Chondrocyte (in vitro differentiated cells): Measurements from ENCODE around the gene CFAP97D2. TPM values are rescaled to one million over a fixed set of nuclear protein-coding genes. Genes with fewer than 3 reads are reported as not detected.
"Not testable (repeated sequence)": the region's sequence is repeated elsewhere in the genome, so short reads cannot be mapped to it uniquely, and the experiment has no call there.

Source experiments
- DNase-seq: peaks from one replicate; pipeline ENCODE4 v3.0.0; 2021; ENCODE audit warnings: mixed read lengths, low spot score
- H3K27ac Mint-ChIP-seq: one replicate; pipeline ENCODE4 v1.8.0; 2021; ENCODE audit warnings: mild to moderate bottlenecking, moderate library complexity, mixed read lengths; ENCODE audit not compliant: unreplicated experiment
- H3K27me3 Mint-ChIP-seq: 2 replicates; pipeline ENCODE4 v1.8.0; 2021; ENCODE audit warnings: low read depth, mixed read lengths
- H3K36me3 Mint-ChIP-seq: 2 replicates; pipeline ENCODE4 v1.8.0; 2021; ENCODE audit warnings: low read depth, mixed read lengths
- H3K4me1 Mint-ChIP-seq: 2 replicates; pipeline ENCODE4 v1.8.0; 2021; ENCODE audit warnings: low read depth, mild to moderate bottlenecking, mixed read lengths
- H3K4me3 Mint-ChIP-seq: one replicate; pipeline ENCODE4 v1.8.0; 2021; ENCODE audit warnings: mild to moderate bottlenecking, moderate library complexity, mixed read lengths; ENCODE audit not compliant: unreplicated experiment
- H3K9me3 Mint-ChIP-seq: 2 replicates; pipeline ENCODE4 v1.8.0; 2021; ENCODE audit warnings: low read depth, mixed read lengths
- total RNA-seq: library from RNA; stranded (reverse); gene quantifications from 3 replicates; pipeline ENCODE4 v1.2.1, GENCODE V29; 2021
- TF ChIP-seq, protein P1 (sequence below): fragments of 200-600 bp; sonication (generic); IDR thresholded peaks from 2 replicates; pipeline ENCODE4 v1.5.0; 2021; ENCODE audit warnings: antibody characterized with exemption, mild to moderate bottlenecking, moderate library complexity

The CFAP97D2 gene
- total RNA-seq, 1 donor from 2014 or later, result not detected

DNA sequence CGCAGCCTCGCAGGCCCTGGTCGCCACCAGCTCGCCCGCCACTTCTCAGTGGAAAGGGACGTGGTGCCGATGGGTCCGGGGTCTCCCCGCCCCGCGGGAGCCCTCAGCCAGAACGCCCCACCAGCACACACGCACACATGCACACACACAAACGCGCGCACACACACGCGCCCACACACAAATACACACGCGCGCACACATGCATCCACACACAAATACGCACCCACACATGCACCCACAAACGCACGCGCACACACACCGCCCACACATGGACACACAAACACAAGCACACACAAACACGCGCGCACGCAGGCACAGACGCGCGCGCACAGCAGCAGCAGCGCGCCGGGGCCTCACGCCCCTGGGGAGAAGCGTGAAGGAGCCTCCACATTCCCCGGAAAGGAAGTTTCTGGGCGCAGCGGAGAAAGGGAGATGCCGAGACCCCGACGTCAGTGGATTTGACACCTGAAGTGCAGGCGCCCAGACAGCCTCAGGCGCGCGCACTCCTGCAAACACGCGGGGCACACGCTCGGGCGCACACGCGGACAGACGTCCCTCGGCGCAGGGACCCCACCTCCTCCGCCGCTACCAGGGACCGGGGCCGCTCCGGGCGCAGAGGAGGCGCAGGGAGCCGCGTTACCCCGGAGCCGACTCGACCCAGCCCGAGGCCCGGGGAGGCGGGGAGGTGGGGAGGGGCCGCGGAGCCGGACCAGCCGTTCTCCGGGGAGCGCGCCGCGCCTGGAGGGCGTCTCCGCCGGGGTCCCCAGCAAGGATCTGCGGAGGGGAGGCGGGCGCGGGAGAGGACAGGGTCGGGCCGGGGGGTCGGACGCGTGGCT, 47.3 kb upstream of the CFAP97D2 start:
- Mint-ChIP-seq H3K27ac (peak overlapping the region; percentile 98), H3K36me3 (no peaks in the 10 kb centered on the region), H3K4me3 (peak overlapping the region; percentile 94), H3K9me3 (no peaks in the 10 kb centered on the region), H3K4me1 (peaks cover 52% of the 10 kb centered on the region), H3K27me3 (no peaks in the 10 kb centered on the region)
- peak; percentile 92 for DNase-seq
- TF ChIP-seq, protein P1, sequence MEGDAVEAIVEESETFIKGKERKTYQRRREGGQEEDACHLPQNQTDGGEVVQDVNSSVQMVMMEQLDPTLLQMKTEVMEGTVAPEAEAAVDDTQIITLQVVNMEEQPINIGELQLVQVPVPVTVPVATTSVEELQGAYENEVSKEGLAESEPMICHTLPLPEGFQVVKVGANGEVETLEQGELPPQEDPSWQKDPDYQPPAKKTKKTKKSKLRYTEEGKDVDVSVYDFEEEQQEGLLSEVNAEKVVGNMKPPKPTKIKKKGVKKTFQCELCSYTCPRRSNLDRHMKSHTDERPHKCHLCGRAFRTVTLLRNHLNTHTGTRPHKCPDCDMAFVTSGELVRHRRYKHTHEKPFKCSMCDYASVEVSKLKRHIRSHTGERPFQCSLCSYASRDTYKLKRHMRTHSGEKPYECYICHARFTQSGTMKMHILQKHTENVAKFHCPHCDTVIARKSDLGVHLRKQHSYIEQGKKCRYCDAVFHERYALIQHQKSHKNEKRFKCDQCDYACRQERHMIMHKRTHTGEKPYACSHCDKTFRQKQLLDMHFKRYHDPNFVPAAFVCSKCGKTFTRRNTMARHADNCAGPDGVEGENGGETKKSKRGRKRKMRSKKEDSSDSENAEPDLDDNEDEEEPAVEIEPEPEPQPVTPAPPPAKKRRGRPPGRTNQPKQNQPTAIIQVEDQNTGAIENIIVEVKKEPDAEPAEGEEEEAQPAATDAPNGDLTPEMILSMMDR, result no peak

DNA sequence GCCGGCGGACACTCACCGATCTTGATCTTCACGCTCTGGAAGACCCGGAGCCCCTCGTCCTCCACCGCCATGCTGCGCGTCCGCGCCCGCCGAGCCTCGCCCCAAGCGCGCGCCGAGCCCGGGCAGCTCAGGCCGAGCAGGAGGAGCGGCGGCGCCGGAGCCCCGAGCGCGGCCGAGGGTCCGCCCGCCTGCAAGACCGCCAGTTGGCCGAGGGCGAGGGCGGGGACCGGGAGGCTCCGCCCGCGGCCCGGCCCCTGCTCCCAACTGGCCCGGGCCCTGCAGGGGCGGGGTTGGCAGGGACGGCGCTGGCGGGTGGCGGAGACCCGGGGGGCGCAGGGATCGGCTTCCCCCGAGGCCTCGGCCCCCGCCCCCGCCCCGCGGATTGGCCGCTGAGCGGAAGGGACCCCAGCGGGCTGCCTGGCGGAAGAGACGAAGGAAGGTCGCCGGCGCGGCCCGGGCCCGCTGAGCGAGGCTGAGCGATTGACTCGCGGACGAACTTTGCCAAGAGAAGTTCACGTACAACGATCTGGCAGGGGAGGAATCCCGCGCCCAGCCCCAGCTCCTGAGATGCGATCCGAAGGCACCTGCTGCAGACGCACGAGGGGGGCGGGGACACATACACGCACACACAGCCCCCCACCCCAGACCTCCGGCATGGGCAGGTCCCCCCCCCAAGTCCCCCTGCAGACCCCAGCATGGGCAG, 46.5 kb upstream of the CFAP97D2 start, which contains the start of gene RASA3:
Gene RASA3 (minus strand): TSS at position 205 of the 703 bp plus-strand sequence. CDS start 134 bp downstream, at position 71.
- H3K27ac Mint-ChIP-seq, result peak within 1 kb of the TSS; percentile 98
- TF ChIP-seq, protein P1, result no peak
- no peaks in the 10 kb centered on the region for H3K9me3 Mint-ChIP-seq
- no peaks in the 10 kb centered on the region for H3K27me3 Mint-ChIP-seq
- no peaks in the 10 kb centered on the region for H3K36me3 Mint-ChIP-seq
- DNase-seq, result peak; percentile 75
- peak within 1 kb of the TSS; percentile 94 for H3K4me3 Mint-ChIP-seq
- H3K4me1 Mint-ChIP-seq, result peaks cover 44% of the 10 kb centered on the region

DNA sequence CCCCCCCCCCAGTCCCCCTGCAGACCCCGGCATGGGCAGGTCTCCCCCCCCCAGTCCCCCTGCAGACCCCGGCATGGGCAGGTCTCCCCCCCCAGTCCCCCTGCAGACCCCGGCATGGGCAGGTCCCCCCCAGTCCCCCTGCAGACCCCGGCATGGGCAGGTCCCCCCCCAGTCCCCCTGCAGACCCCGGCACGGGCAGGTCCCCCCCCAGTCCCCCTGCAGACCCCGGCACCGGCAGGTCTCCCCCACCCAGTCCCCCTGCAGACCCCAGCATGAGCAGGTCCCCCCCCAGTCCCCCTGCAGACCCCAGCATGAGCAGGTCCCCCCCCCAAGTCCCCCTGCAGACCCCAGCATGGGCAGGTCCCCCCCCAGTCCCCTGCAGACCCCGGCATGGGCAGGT, 45.9 kb upstream of the CFAP97D2 start:
- H3K4me1 Mint-ChIP-seq, result peaks cover 39% of the 10 kb centered on the region
- H3K27me3 Mint-ChIP-seq, H3K9me3 Mint-ChIP-seq, H3K36me3 Mint-ChIP-seq, H3K27ac Mint-ChIP-seq, H3K4me3 Mint-ChIP-seq: not testable (repeated sequence)
- peak; percentile 2 for DNase-seq

DNA sequence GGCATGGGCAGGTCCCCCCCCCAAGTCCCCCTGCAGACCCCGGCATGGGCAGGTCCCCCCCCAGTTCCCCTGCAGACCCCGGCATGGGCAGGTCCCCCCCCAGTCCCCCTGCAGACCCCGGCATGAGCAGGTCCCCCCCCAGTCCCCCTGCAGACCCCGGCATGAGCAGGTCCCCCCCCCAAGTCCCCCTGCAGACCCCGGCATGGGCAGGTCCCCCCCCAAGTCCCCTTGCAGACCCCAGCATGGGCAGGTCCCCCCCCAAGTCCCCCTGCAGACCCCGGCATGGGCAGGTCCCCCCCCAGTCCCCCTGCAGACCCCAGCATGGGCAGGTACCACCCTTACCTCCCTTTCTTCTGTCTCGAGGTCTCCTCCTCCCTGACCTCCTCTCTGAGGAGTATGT, 45.5 kb upstream of the CFAP97D2 start:
- H3K27me3 Mint-ChIP-seq, H3K27ac Mint-ChIP-seq, H3K36me3 Mint-ChIP-seq, H3K9me3 Mint-ChIP-seq: not testable (repeated sequence)
- Mint-ChIP-seq H3K4me3 (peak overlapping the region; percentile 51), H3K4me1 (peaks cover 34% of the 10 kb centered on the region)
- DNase-seq, result peak; percentile 4

DNA sequence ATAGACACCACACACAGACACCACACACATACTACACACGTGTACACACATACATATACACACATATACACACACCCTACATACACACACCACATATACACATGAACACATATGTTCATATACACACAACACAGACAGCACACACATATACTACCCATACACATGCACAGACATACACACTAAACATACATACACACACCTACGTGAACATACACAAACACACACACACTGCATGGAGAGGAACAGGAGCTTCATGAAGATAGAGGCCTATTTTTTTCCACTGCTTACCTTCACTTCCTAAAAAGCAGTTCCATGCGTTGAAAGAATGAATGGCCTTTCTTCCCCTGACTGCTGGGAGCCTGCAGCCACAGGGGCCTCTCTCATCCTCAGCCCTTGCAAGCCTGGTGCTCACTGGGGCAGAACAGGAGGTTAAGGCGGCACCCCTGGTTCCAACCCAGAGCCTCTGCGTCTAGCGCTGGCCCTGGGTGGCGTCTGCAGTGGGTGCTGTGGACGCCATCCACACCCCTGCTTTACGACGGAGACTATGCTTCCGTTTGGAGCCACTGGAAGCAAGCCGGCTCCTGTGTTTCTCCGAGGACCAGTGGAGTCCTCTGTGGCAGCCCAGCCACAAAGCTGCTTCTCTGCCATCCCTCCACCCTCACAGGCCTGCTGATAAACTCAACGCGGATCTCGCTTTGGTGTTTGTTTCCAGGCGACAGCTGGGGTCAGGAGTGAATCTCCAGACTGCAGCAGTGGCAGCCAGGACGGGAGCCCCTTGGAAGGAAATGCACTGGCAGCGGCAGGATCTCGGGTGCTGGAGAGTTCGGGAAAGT, 44.7 kb upstream of the CFAP97D2 start:
- no peaks in the 10 kb centered on the region for H3K27me3 Mint-ChIP-seq
- no peak overlapping the region for H3K27ac Mint-ChIP-seq

More for the DNA sequence above, 44.7 kb upstream of the CFAP97D2 start:
- peaks cover 27% of the 10 kb centered on the region for H3K4me1 Mint-ChIP-seq
- H3K36me3 Mint-ChIP-seq, result no peaks in the 10 kb centered on the region
- no peaks in the 10 kb centered on the region for H3K9me3 Mint-ChIP-seq
- H3K4me3 Mint-ChIP-seq, result peak overlapping the region; percentile 51
- TF ChIP-seq, protein P1, result no peak
- DNase-seq, result peak; percentile 58
